HepG2 (cell line): ENCODE results near the gene ARAP3. TPM values are rescaled to one million over a fixed set of nuclear protein-coding genes. Genes with fewer than 3 reads are reported as not detected.

Experiments used
- ARID5B ChIP-seq: IDR thresholded peaks from 2 replicates; pipeline ENCODE4 v1.4.0; 2020; ENCODE audit warnings: mild to moderate bottlenecking, missing genetic modification reagents
- ARNTL ChIP-seq: sonication (generic); formaldehyde crosslinking; IDR thresholded peaks from 2 replicates; pipeline ENCODE4 v1.4.0; 2020; ENCODE audit warnings: mild to moderate bottlenecking, missing genetic modification reagents
- ATRX ChIP-seq: sonication (generic); formaldehyde crosslinking; IDR thresholded peaks from 2 replicates; pipeline ENCODE4 v1.4.0; 2020; ENCODE audit warnings: missing genetic modification reagents, borderline replicate concordance
- CHD2 ChIP-seq: IDR thresholded peaks from 2 replicates; pipeline ENCODE4 v1.6.1; 2011; ENCODE audit warnings: low read depth, low read length, improper control_type of control experiment
- DPF2 ChIP-seq: sonication (generic); formaldehyde crosslinking; IDR thresholded peaks from 2 replicates; pipeline ENCODE4 v1.4.0; 2020; ENCODE audit warnings: mild to moderate bottlenecking, low read depth, missing genetic modification reagents, borderline replicate concordance
- DZIP1 ChIP-seq: sonication (generic); formaldehyde crosslinking; IDR thresholded peaks from 2 replicates; pipeline ENCODE4 v1.5.0; 2020; ENCODE audit warnings: mild to moderate bottlenecking, missing genetic modification reagents
- ELF3 ChIP-seq: IDR thresholded peaks from 2 replicates; pipeline ENCODE4 v1.6.1; 2016; ENCODE audit warnings: missing genetic modification reagents, missing compliant biosample characterization
- HOXA3 ChIP-seq: sonication (generic); formaldehyde crosslinking; IDR thresholded peaks from 2 replicates; pipeline ENCODE4 v1.5.0; 2020; ENCODE audit warnings: missing genetic modification reagents
- JUND ChIP-seq: sonication (generic); formaldehyde crosslinking; IDR thresholded peaks from 2 replicates; pipeline ENCODE4 v1.8.0; 2022; ENCODE audit warnings: mild to moderate bottlenecking, missing genetic modification reagents
- MAFF ChIP-seq: IDR thresholded peaks from 2 replicates; pipeline ENCODE4 v1.6.1; 2011; ENCODE audit warnings: low read depth, low read length, improper control_type of control experiment
- MED1 ChIP-seq: sonication (generic); formaldehyde crosslinking; IDR thresholded peaks from 2 replicates; pipeline ENCODE4 v1.4.0; 2020; ENCODE audit warnings: missing genetic modification reagents
- NR2F1 ChIP-seq, 2 experiments: fragments of 450-650 bp in 1 of 2; formaldehyde crosslinking in 1 of 2; IDR thresholded peaks; 2 replicates each; pipeline versions ENCODE4 v1.5.0 to v1.6.1; 2016 to 2020; ENCODE audit warnings: mild to moderate bottlenecking in 1 of 2, missing compliant biosample characterization in 1 of 2, missing genetic modification reagents in 1 of 2, moderate library complexity in 1 of 2
- PAXIP1 ChIP-seq: sonication (generic); formaldehyde crosslinking; conservative IDR thresholded peaks from 2 replicates; pipeline ENCODE4 v1.4.0; 2020; ENCODE audit warnings: mild to moderate bottlenecking, missing genetic modification reagents, moderate library complexity
- SSRP1 ChIP-seq: IDR thresholded peaks from 2 replicates; pipeline ENCODE4 v1.6.1; 2016; ENCODE audit warnings: control low read depth
- TOE1 ChIP-seq: sonication (generic); formaldehyde crosslinking; IDR thresholded peaks from 2 replicates; pipeline ENCODE4 v1.4.0; 2020; ENCODE audit warnings: mild to moderate bottlenecking, missing genetic modification reagents
- TOPORS ChIP-seq: sonication (generic); formaldehyde crosslinking; IDR thresholded peaks from 2 replicates; pipeline ENCODE4 v1.8.0; 2023; ENCODE audit warnings: mild to moderate bottlenecking, missing genetic modification reagents
- ZBTB3 ChIP-seq: sonication (generic); formaldehyde crosslinking; IDR thresholded peaks from 2 replicates; pipeline ENCODE4 v1.4.0; 2020; ENCODE audit warnings: low read depth, mild to moderate bottlenecking, moderate library complexity, missing genetic modification reagents, borderline replicate concordance
- ZKSCAN1 ChIP-seq: fragments of 150-350 bp; IDR thresholded peaks from 2 replicates; pipeline ENCODE4 v1.6.1; 2014; ENCODE audit warnings: low read length
- ZMYM3 ChIP-seq: sonication (generic); formaldehyde crosslinking; IDR thresholded peaks from 2 replicates; pipeline ENCODE4 v1.5.1; 2020; ENCODE audit warnings: mild to moderate bottlenecking, missing genetic modification reagents
- ZMYM4 ChIP-seq: sonication (generic); formaldehyde crosslinking; IDR thresholded peaks from 2 replicates; pipeline ENCODE4 v1.8.1; 2023; ENCODE audit warnings: mild to moderate bottlenecking, missing genetic modification reagents
- ZNF124 ChIP-seq: sonication (generic); formaldehyde crosslinking; IDR thresholded peaks from 2 replicates; pipeline ENCODE4 v1.4.0; 2020; ENCODE audit warnings: missing genetic modification reagents
- ZNF547 ChIP-seq: sonication (generic); formaldehyde crosslinking; IDR thresholded peaks from 2 replicates; pipeline ENCODE4 v1.5.1; 2020; ENCODE audit warnings: mild to moderate bottlenecking, missing genetic modification reagents
- ZNF607 ChIP-seq: sonication (generic); formaldehyde crosslinking; IDR thresholded peaks from 2 replicates; pipeline ENCODE4 v1.5.1; 2020; ENCODE audit warnings: missing genetic modification reagents, mild to moderate bottlenecking, borderline replicate concordance
- polyA plus RNA-seq, 8 experiments: library from polyadenylated mRNA; depleted of rRNA in 3 of 8; stranded (reverse) in 7 of 8; unstranded in 1 of 8; fragments of >200 nt; fragmentation: Illumina TruSeq in 4 of 8; extraction: Trizol in 4 of 8; gene quantifications; 2 replicates each; pipeline versions ENCODE4 v1.2.1 to v1.2.3, GENCODE V29; 2011 to 2016; ENCODE audit warnings: low read depth in 4 of 8, missing spikeins in 1 of 8, mixed read lengths in 1 of 8; ENCODE audit not compliant: insufficient read depth in 1 of 8
- total RNA-seq, 5 experiments: library from RNA; depleted of rRNA; stranded (reverse); fragments of >200 nt; fragmentation: Illumina TruSeq; extraction: Trizol; gene quantifications; 2 replicates each; pipeline ENCODE4 v1.2.3, GENCODE V29; 2016; ENCODE audit warnings: low read depth in 1 of 5

The ARAP3 gene
- total and polyA plus RNA-seq, 2 of the 13 experiments (the other 11 are each of a cell fraction or from before 2014, with no cell fraction given): 0.25 TPM; not detected in 1

- no peak for TF ChIP-seq TOE1
- no peak for TF ChIP-seq ZBTB3 (CRISPR knock-in tag)
- TF ChIP-seq DZIP1 (CRISPR knock-in tag): no peak
- TF ChIP-seq ARNTL: no peak
- no peak for TF ChIP-seq ATRX (CRISPR knock-in tag)
- TF ChIP-seq ZNF124 (CRISPR knock-in tag): no peak
- no peak for TF ChIP-seq ZNF607 (CRISPR knock-in tag)
- peak; percentile 38; the same call in 1 of the 2 replicates for TF ChIP-seq DPF2 (CRISPR knock-in tag)
- no peak for TF ChIP-seq ZNF547 (CRISPR knock-in tag)
- peak; percentile 50; the same call in 1 of the 2 replicates for TF ChIP-seq ARID5B (CRISPR knock-in tag)
- no peak for TF ChIP-seq CHD2
- no peak for TF ChIP-seq NR2F1 (CRISPR knock-in tag; IDR thresholded peaks at IDR 0.05)
- 0 out of 2 replicates have a peak, but pooled peaks have one; percentile 13 for TF ChIP-seq ZMYM4 (CRISPR knock-in tag)
- TF ChIP-seq PAXIP1 (CRISPR knock-in tag): peak; percentile 90
- TF ChIP-seq ZKSCAN1: no peak
- TF ChIP-seq TOPORS: no peak
- 0 out of 2 replicates have a peak, but pooled peaks have one; percentile 21 for TF ChIP-seq MED1 (CRISPR knock-in tag)
- TF ChIP-seq ZMYM3 (CRISPR knock-in tag): no peak
- TF ChIP-seq SSRP1 (CRISPR knock-in tag): no peak
- 0 out of 2 replicates have a peak, but pooled peaks have one; percentile 26 for TF ChIP-seq ELF3 (CRISPR knock-in tag)
- no peak for TF ChIP-seq JUND (CRISPR knock-in tag)
- TF ChIP-seq HOXA3 (CRISPR knock-in tag): no peak
- peak; percentile 31; the same call in 1 of the 2 replicates for TF ChIP-seq MAFF
These were observed 73.5 kb downstream of the ARAP3 start (continued) for GRCh38 chr5:141608557-141608956.
